ENCODE data around the gene KIN.

KIN gene, protein sequence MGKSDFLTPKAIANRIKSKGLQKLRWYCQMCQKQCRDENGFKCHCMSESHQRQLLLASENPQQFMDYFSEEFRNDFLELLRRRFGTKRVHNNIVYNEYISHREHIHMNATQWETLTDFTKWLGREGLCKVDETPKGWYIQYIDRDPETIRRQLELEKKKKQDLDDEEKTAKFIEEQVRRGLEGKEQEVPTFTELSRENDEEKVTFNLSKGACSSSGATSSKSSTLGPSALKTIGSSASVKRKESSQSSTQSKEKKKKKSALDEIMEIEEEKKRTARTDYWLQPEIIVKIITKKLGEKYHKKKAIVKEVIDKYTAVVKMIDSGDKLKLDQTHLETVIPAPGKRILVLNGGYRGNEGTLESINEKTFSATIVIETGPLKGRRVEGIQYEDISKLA

DNA sequence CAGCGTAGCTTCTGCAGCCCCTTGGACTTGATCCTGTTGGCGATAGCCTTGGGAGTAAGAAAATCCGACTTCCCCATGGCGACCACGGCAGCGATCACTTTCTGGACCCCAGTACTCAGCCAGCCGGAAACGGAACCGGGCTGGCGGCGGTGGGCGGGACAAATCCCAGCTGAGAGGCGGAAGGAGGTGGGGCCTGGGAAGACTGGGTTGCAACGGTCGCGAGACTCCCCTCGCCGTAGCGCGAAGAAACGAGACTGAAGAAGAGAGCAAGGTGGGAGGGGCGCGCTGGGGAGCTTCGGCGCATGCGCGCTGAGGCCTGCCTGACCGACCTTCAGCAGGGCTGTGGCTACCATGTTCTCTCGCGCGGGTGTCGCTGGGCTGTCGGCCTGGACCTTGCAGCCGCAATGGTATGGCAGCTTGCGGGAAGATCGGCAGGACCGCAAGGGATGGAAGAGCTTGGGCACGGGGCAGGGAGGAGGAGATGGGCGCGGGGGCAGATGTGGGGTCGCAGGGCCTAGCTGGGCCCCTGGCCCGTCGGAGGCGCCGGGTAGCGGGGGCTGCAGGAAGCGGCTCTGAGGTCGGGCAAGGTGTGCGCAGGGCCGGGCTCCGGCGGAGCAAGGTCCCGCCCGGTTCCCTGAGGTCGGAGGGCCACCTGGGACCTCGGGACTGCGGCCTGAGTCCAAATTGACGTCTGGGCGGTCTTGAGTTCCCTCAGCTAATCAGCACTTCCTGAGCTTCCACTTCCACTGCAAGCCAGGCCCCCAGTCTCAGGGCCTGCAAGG lies at the start of gene KIN, which contains the start of gene ATP5F1C:
TSS of gene KIN (minus strand) at position 137 of the 782 bp plus-strand sequence. CDS start at position 77, 60 bp downstream.
TSS of gene ATP5F1C (plus strand) at position 321 of the 782 bp plus-strand sequence. CDS start at position 352, 31 bp downstream.
- Histone ChIP-seq H3K27me3 (ENCODE audit: control insufficient read depth, low read length) (no peaks in the 10 kb centered on the region), H3K36me3 (ENCODE audit: control insufficient read depth, low read length) (peaks cover 42% of the 10 kb centered on the region), H3K27ac (ENCODE audit: low read depth, low read length) (peak within 1 kb of the TSS; percentile 46), H4K20me1 (ENCODE audit: control insufficient read depth, insufficient read depth, low read depth, low read length) (peaks cover 21% of the 10 kb centered on the region), H3K4me2 (ENCODE audit: low read length) (peak within 1 kb of the TSS; percentile 61), H3K79me2 (ENCODE audit: control insufficient read depth, low read length) (peaks cover 97% of the 10 kb centered on the region), H3K9me3 (ENCODE audit: control insufficient read depth, insufficient read depth, low read length) (no peaks in the 10 kb centered on the region), H3K9me2 (replicated peaks; ENCODE audit: control insufficient read depth, low read length) (no peaks in the 10 kb centered on the region), H3F3A (ENCODE audit: control insufficient read depth, insufficient read depth) (no peaks in the 10 kb centered on the region), H3K4me3 (ENCODE audit: low read length) (peak within 1 kb of the TSS; percentile 87), H3K4me1 (ENCODE audit: control insufficient read depth, low read length) (peaks cover 25% of the 10 kb centered on the region)
- TF ChIP-seq EZH2phosphoT487 (IDR thresholded peaks at IDR 0.05; ENCODE audit: borderline replicate concordance, low read length): no peak
- TF ChIP-seq, protein P1, sequence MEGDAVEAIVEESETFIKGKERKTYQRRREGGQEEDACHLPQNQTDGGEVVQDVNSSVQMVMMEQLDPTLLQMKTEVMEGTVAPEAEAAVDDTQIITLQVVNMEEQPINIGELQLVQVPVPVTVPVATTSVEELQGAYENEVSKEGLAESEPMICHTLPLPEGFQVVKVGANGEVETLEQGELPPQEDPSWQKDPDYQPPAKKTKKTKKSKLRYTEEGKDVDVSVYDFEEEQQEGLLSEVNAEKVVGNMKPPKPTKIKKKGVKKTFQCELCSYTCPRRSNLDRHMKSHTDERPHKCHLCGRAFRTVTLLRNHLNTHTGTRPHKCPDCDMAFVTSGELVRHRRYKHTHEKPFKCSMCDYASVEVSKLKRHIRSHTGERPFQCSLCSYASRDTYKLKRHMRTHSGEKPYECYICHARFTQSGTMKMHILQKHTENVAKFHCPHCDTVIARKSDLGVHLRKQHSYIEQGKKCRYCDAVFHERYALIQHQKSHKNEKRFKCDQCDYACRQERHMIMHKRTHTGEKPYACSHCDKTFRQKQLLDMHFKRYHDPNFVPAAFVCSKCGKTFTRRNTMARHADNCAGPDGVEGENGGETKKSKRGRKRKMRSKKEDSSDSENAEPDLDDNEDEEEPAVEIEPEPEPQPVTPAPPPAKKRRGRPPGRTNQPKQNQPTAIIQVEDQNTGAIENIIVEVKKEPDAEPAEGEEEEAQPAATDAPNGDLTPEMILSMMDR (IDR thresholded peaks at IDR 0.05; ENCODE audit: low read depth, low read length, poor library complexity, severe bottlenecking): no peak

DNA sequence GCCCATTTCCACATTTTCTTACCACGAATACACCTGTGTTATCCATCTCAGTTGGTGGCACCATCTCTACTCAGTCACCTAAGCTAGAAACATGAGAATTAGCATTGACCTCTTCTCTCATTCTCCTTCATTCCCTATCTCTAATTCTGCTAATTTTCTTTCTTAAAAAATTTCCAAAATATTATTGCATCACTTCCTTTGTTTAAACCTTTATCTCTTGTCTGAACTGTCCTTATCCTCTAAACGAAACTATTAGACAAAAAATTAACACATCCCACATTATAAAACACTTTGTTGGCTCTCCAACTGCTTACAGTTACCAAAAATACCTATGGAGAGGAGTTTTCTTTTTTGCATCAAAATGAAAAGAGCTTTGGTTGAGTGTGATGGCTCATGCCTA lies 48.8 kb upstream of the KIN start:
- no peaks in the 10 kb centered on the region for H3K27me3 ChIP-seq (ENCODE audit: control insufficient read depth, low read length)
- H3K4me1 ChIP-seq (ENCODE audit: control insufficient read depth, low read length): no peaks in the 10 kb centered on the region
- no peaks in the 10 kb centered on the region for H4K20me1 ChIP-seq (ENCODE audit: control insufficient read depth, insufficient read depth, low read depth, low read length)
- H3K9me3 ChIP-seq (ENCODE audit: control insufficient read depth, insufficient read depth, low read length): no peaks in the 10 kb centered on the region
- H3K9me2 ChIP-seq (replicated peaks; ENCODE audit: control insufficient read depth, low read length): no peaks in the 10 kb centered on the region
- H3K4me3 ChIP-seq (ENCODE audit: low read length): no peak overlapping the region
- H3K27ac ChIP-seq (ENCODE audit: low read depth, low read length): no peak overlapping the region
- H3F3A ChIP-seq (ENCODE audit: control insufficient read depth, insufficient read depth): no peaks in the 10 kb centered on the region
- no peak for TF ChIP-seq EZH2phosphoT487 (IDR thresholded peaks at IDR 0.05; ENCODE audit: borderline replicate concordance, low read length)
- TF ChIP-seq, protein P1 (IDR thresholded peaks at IDR 0.05; ENCODE audit: low read depth, low read length, poor library complexity, severe bottlenecking): no peak
- H3K4me2 ChIP-seq (ENCODE audit: low read length): no peak overlapping the region
- peaks cover 56% of the 10 kb centered on the region for H3K79me2 ChIP-seq (ENCODE audit: control insufficient read depth, low read length)
- H3K36me3 ChIP-seq (ENCODE audit: control insufficient read depth, low read length): peaks cover 4% of the 10 kb centered on the region; the same call in 1 of the 2 replicates

DNA sequence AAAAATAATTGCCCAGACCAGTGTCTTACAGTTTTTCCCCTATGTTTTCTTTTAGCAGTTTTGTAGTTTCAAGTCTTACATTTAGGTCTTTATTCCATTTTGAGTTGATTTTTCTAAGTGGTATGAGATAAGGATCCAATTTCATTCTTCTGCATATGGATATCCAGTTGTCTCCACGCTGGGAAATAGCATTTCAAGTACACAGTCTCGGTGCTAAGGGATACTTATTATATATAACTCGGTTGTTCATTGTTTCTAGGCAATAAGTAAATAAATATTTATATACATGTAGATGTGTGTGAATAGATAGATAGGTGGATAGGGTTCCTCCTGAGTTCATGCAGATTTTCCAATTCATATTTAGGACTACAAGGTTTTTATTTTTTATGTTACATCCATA lies 46.5 kb upstream of the KIN start:
- Histone ChIP-seq H4K20me1 (ENCODE audit: control insufficient read depth, insufficient read depth, low read depth, low read length) (no peaks in the 10 kb centered on the region), H3K4me3 (ENCODE audit: low read length) (no peak overlapping the region), H3K9me2 (replicated peaks; ENCODE audit: control insufficient read depth, low read length) (no peaks in the 10 kb centered on the region), H3K4me1 (ENCODE audit: control insufficient read depth, low read length) (no peaks in the 10 kb centered on the region), H3K4me2 (ENCODE audit: low read length) (no peak overlapping the region), H3K27ac (ENCODE audit: low read depth, low read length) (no peak overlapping the region), H3K36me3 (ENCODE audit: control insufficient read depth, low read length) (peaks cover 4% of the 10 kb centered on the region; the same call in 1 of the 2 replicates), H3K27me3 (ENCODE audit: control insufficient read depth, low read length) (no peaks in the 10 kb centered on the region), H3F3A (ENCODE audit: control insufficient read depth, insufficient read depth) (no peaks in the 10 kb centered on the region), H3K9me3 (ENCODE audit: control insufficient read depth, insufficient read depth, low read length) (no peaks in the 10 kb centered on the region), H3K79me2 (ENCODE audit: control insufficient read depth, low read length) (peaks cover 66% of the 10 kb centered on the region)
- TF ChIP-seq, protein P1 (IDR thresholded peaks at IDR 0.05; ENCODE audit: low read depth, low read length, poor library complexity, severe bottlenecking): no peak
- no peak for TF ChIP-seq EZH2phosphoT487 (IDR thresholded peaks at IDR 0.05; ENCODE audit: borderline replicate concordance, low read length)

Measured in DOHH2 (cell line).